Fibroblast of skin of back (primary cell): ENCODE data around the gene SH2D3A. TPM values are rescaled to one million over a fixed set of nuclear protein-coding genes. Genes with fewer than 3 reads are reported as not detected.
"Not testable (repeated sequence)": the region's sequence is repeated elsewhere in the genome, so short reads cannot be mapped to it uniquely, and the experiment has no call there.

Source experiments
- DNase-seq: peaks from one replicate; pipeline ENCODE4 v3.0.0-alpha.2; 2013
- polyA plus RNA-seq, 2 experiments: library from polyadenylated mRNA; unstranded; fragments of 120-200 nt; gene quantifications; one replicate each; pipeline ENCODE4 v1.2.1, GENCODE V29; 2013; ENCODE audit not compliant: insufficient read length in 2 of 2

SH2D3A gene
- 0.54 TPM for polyA plus RNA-seq (2013, experiment 1 of 2; ENCODE audit: insufficient read length)
- 0.71 TPM for polyA plus RNA-seq (2013, experiment 2 of 2; ENCODE audit: insufficient read length)

GRCh38 chr19:6767357-6768235, at the start of gene SH2D3A:
SH2D3A (minus strand) TSS chr19:6767435; CDS start chr19:6763748, 3,687 bp downstream.
- peak; percentile 27 for DNase-seq

- DNase-seq = no peak
These were observed 46.4 kb upstream of the SH2D3A start for GRCh38 chr19:6813659-6814058.

GRCh38 chr19:6812612-6813011, 45.4 kb upstream of the SH2D3A start:
- DNase-seq = no peak

GRCh38 chr19:6811906-6812305, 44.7 kb upstream of the SH2D3A start:
- peak; percentile 58 for DNase-seq

GRCh38 chr19:6811378-6811777, 44.1 kb upstream of the SH2D3A start:
- DNase-seq = no peak

GRCh38 chr19:6809262-6809661, 42.0 kb upstream of the SH2D3A start:
- no peak for DNase-seq

GRCh38 chr19:6808494-6808893, 41.3 kb upstream of the SH2D3A start:
- DNase-seq = no peak

GRCh38 chr19:6807291-6807690, 40.1 kb upstream of the SH2D3A start:
- DNase-seq = no peak

GRCh38 chr19:6806488-6806887, 39.3 kb upstream of the SH2D3A start:
- DNase-seq = no peak

- no peak for DNase-seq
These were observed 35.8 kb upstream of the SH2D3A start for GRCh38 chr19:6803036-6803404.

GRCh38 chr19:6802336-6803035, 35.3 kb upstream of the SH2D3A start:
- no peak for DNase-seq

- peak; percentile 27 for DNase-seq
These were observed 34.4 kb upstream of the SH2D3A start for GRCh38 chr19:6801485-6802086.

- DNase-seq = peak; percentile 67
These were observed 33.8 kb upstream of the SH2D3A start for GRCh38 chr19:6800991-6801484.

- DNase-seq = not testable (repeated sequence)
These were observed 33.0 kb upstream of the SH2D3A start for GRCh38 chr19:6800160-6800790.

- no peak for DNase-seq
These were observed 30.4 kb upstream of the SH2D3A start for GRCh38 chr19:6797646-6798045.

- DNase-seq = no peak
These were observed 29.0 kb upstream of the SH2D3A start for GRCh38 chr19:6796278-6796677.

GRCh38 chr19:6794686-6795431, 27.6 kb upstream of the SH2D3A start:
- DNase-seq = no peak

GRCh38 chr19:6793973-6794372, 26.7 kb upstream of the SH2D3A start:
- DNase-seq = no peak

- DNase-seq = no peak
These were observed 26.2 kb upstream of the SH2D3A start for GRCh38 chr19:6793411-6793810.

GRCh38 chr19:6791237-6791636, 24.0 kb upstream of the SH2D3A start:
- DNase-seq = no peak

GRCh38 chr19:6790194-6791128, 23.2 kb upstream of the SH2D3A start:
- DNase-seq = no peak
